NCI-H2029 (cell line): ENCODE measurements around the gene TCF21.
"Not testable (repeated sequence)": the region's sequence is repeated elsewhere in the genome, so short reads cannot be mapped to it uniquely, and the experiment has no call there.

Experiments
- DNase-seq: peaks from one replicate; lab custom pipeline; 2025; lab: John Stamatoyannopoulos, UW

TCF21 gene

DNA sequence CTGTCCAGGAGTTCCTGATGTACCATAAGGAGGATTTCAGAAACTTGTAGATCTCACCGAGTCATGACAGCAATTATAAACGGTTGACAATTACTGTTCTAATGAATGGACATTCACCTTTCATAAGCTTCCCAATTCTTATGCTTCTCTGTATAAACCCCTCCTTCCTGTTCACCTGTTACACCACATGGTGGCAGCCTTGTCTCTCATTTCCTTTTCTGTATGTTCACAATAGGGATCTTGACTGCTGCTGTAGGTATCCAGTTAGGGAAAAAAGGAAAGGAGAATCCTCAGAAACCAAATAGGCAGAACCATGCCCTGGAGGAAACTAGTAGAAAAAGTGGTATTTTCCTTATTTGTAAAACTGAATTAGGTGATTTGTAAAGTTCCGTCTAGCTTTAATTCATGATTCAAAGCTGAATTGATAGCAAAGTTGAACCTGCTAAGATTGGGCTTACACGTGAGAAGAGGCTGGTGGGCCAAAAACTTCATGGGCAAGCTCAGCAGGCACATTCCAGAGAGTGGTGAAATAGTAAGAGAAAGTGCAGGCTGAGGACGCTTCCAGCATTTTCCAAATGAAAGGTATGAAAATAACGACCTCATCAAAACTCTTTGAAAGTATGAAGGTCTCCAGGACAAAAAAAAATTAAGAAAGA, 35.2 kb downstream of the TCF21 start:
- peak; percentile 35 for DNase-seq

DNA sequence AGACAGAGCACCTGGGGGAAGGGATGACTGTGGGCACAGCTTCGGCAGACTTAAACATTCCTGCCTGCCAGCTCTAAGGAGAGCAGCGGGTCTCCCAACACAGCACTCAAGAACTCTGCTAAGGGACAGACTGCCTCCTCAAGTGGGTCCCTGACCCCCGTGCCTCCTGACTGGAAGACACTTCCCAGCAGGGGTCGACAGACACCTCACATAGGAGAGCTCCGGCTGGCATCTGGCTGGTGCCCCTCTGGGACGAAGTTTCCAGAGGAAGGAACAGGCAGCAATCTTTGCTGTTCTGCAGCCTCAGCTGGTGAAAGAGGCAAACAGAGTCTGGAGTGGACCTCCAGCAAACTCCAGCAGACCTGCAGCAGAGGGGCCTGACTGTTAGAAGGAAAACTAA, 42.3 kb downstream of the TCF21 start:
- DNase-seq: not testable (repeated sequence)

DNA sequence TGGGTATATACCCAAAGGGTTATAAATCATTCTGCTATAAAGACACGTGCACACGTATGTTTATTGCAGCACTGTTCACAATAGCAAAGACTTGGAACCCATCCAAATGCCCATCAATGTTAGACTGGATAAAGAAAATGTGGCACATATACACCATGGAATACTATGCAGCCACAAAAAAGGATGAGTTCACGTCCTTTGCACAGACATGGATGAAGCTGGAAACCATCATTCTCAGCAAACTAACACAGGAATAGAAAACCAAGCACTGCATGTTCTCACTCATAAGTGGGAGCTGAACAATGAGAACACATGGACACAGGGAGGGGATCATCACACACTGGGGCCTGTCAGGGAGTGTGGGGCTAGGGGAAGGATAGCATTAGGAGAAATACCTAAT, 47.4 kb downstream of the TCF21 start:
- not testable (repeated sequence) for DNase-seq

DNA sequence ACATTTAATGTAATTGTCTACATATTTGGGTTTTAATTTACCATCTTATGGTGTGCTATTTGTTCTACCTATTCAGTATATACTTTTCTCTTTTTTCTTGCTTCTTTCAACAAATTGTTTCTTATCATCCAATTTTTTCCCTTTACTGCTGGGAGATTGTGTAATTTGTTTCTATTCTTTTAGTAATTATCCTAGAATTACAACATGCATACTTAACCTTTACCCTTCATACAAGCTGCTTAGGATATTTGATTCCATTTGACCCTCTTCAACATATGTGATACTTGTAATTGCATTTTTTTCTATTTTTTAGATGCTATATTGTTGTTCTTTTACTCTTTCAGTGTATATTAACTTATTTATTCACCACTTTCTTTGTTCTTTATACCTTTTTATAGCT, 49.0 kb downstream of the TCF21 start:
- DNase-seq: no peak

DNA sequence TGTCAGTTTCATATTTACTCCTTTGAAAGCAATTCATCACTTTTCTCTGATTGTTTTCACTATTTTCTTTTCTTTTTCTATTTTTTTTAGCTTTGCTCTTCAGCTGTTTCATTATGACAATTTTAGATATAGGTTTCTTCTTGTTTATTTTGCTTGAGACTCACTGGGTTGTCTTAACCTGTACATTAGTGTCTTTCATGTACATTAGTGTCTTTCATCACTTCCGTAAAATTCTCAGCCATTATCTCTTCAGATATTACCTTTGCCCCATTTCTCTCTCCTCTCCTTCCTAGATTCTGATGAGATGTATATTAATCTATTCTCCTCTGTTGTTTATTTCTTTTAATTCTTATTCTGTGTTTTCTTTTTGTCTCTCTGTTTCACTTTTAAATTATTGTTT, 49.6 kb downstream of the TCF21 start:
- no peak for DNase-seq

DNA sequence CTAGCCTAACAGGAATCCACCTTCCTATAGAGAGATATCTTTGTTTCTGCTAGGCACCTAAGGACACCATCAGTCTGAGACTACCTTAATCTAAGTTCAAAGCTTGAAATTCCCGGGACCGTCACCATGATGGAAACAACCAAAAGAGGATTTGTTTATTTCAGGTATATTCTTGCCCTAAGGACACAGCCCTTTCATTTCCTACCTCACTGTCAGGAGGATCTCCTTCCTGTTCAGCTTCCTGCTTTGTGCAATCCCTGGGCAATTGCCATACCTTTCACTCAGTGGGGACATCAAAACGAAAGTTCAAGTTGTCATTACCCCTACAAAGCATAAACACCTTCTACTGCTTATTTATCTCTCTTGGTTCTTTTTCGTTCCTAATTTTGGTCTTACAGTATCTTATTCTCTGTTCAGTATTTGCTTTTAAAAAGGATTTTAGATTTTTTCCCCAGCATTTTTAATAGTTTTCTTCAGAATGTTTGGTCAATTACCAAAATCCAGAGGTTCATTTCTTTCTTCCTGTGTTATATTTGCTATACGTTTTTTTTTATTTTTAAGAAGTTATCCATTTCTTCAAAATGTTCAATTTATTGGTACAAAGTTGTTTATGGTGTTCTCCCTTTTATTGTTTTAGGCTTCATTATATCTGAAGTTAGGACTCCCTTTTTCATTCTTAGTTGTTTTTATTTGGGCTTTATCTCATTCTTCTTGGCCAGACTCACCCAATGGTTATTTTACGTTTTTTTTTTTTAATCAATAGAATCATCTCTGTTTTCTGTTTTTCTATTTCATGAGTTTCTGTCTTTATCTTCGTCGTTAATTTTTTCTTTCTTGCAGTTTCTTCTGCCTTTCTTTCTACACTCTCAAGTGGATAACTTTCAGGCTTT, 51.1 kb downstream of the TCF21 start:
- peak; percentile 16 for DNase-seq
